ENCODE results near the gene ZFYVE28.

- TF ChIP-seq CTCF (conservative IDR thresholded peaks at IDR 0.05 in 1 of 2, IDR thresholded peaks at IDR 0.05 in 1 of 2; ENCODE audit: extremely low read depth in 1 of 2, insufficient read depth in 1 of 2, low read depth in 1 of 2, low read length in 2 of 2) (no peak), EZH2 (IDR thresholded peaks at IDR 0.05; ENCODE audit: borderline replicate concordance, low read length) (no peak)
These were observed 39.5 kb downstream of the ZFYVE28 start for GRCh38 chr4:2378898-2379297.

Data from mammary epithelial cell (primary cell).